Endothelial cell of umbilical vein (primary cell): ENCODE data around the gene HK3. TPM values are rescaled to one million over a fixed set of nuclear protein-coding genes. Genes with fewer than 3 reads are reported as not detected.

Source experiments
- BruUV-seq: library from RNA; stranded (reverse); fragments of 400-500 nt; replicated peaks from 2 replicates; lab custom pipeline; 2021; lab: Mats Ljungman, UMichigan
- CTCF ChIA-PET: fragments of 300-600, 350-600 bp; sonication (Branson Sonifier 250); formaldehyde crosslinking; loops from one replicate; lab custom pipeline; 2021; ENCODE audit warnings: antibody characterized with exemption, inconsistent platforms; lab: Charles Lee
- POLR2A ChIA-PET: fragments of 300-600, 350-600 bp; sonication (Branson Sonifier 250); formaldehyde crosslinking; loops from one replicate; lab custom pipeline; 2021; ENCODE audit warnings: antibody characterized with exemption, inconsistent platforms; lab: Charles Lee
- DNase-seq: peaks from one replicate; pipeline ENCODE4 v3.0.0-alpha.2; 2011; ENCODE audit warnings: low read depth, low spot score
- FAIRE-seq: peaks from 2 replicates; lab custom pipeline; 2011; peaks lifted over from hg19 to GRCh38; lab: Jason Lieb, UNC
- H2AFZ ChIP-seq: 2 replicates; pipeline ENCODE4 v1.6.0; 2012; ENCODE audit warnings: low read depth, low read length, control low read depth, inconsistent platforms
- H3K27ac ChIP-seq: 2 replicates; pipeline ENCODE4 v1.5.1; 2011; ENCODE audit warnings: low read depth, mild to moderate bottlenecking, control low read depth, low read length, moderate library complexity; ENCODE audit not compliant: insufficient read depth
- H3K27me3 ChIP-seq, 2 experiments: 2 replicates each; pipeline versions ENCODE4 v1.6.0 to v1.6.1; 2011; ENCODE audit warnings: low read length in 2 of 2, mixed read lengths in 1 of 2; ENCODE audit not compliant: control insufficient read depth in 2 of 2, insufficient read depth in 2 of 2
- H3K36me3 ChIP-seq, 2 experiments: 2 replicates in 1 of 2; 3 replicates in 1 of 2; pipeline ENCODE4 v1.5.1; 2011; ENCODE audit warnings: low read length in 2 of 2, mild to moderate bottlenecking in 1 of 2, moderate library complexity in 1 of 2; ENCODE audit not compliant: control insufficient read depth in 2 of 2, insufficient read depth in 2 of 2; ENCODE audit errors: extremely low read depth in 1 of 2
- H3K4me1 ChIP-seq: 3 replicates; pipeline ENCODE4 v1.5.1; 2011; ENCODE audit warnings: mild to moderate bottlenecking, low read length; ENCODE audit not compliant: control insufficient read depth, insufficient read depth; ENCODE audit errors: extremely low read depth
- H3K4me2 ChIP-seq: 2 replicates; pipeline ENCODE4 v1.6.1; 2011; ENCODE audit warnings: low read length, control low read depth, mixed read lengths; ENCODE audit not compliant: insufficient read depth
- H3K4me3 ChIP-seq, 3 experiments: fragments of 200-600 bp in 1 of 3; sonication (generic), shearing (Covaris generic) in 1 of 3; replicated peaks in 1 of 3; 2 replicates each; pipeline ENCODE4 v1.5.1; 2011 to 2016; ENCODE audit warnings: control low read depth in 3 of 3, low read length in 3 of 3, mild to moderate bottlenecking in 2 of 3, inconsistent platforms in 1 of 3, low read depth in 1 of 3, moderate library complexity in 1 of 3; ENCODE audit not compliant: insufficient read depth in 1 of 3
- H3K79me2 ChIP-seq: 2 replicates; pipeline ENCODE4 v1.6.0; 2012; ENCODE audit warnings: low read length, inconsistent platforms; ENCODE audit not compliant: control insufficient read depth, insufficient read depth
- H3K9ac ChIP-seq: replicated peaks from 2 replicates; pipeline ENCODE3; 2011; ENCODE audit warnings: low read length, control low read depth; ENCODE audit not compliant: insufficient read depth; ENCODE audit errors: extremely low read depth
- H3K9me1 ChIP-seq: replicated peaks from 3 replicates; pipeline ENCODE4 v1.6.0; 2011; ENCODE audit warnings: mild to moderate bottlenecking, low read length; ENCODE audit not compliant: control insufficient read depth, insufficient read depth; ENCODE audit errors: extremely low read depth
- H3K9me3 ChIP-seq: replicated peaks from 2 replicates; pipeline ENCODE4 v1.5.1; 2012; ENCODE audit warnings: low read length, inconsistent platforms; ENCODE audit not compliant: control insufficient read depth, insufficient read depth
- H4K20me1 ChIP-seq: replicated peaks from 2 replicates; pipeline ENCODE3; 2011; ENCODE audit warnings: mild to moderate bottlenecking, low read length; ENCODE audit not compliant: control insufficient read depth, insufficient read depth; ENCODE audit errors: extremely low read depth
- CTCF ChIP-seq, 2 donors: IDR thresholded peaks; 1 replicate in 1 of 2; 2 replicates in 1 of 2; pipeline ENCODE4 v1.5.1; 2011; ENCODE audit warnings: low read length in 2 of 2, mild to moderate bottlenecking in 2 of 2, moderate library complexity in 2 of 2, control low read depth in 1 of 2, inconsistent platforms in 1 of 2, low read depth in 1 of 2; ENCODE audit not compliant: insufficient read depth in 1 of 2; ENCODE audit errors: extremely low read depth in 1 of 2
- JUN ChIP-seq: IDR thresholded peaks from 2 replicates; pipeline ENCODE4 v1.6.1; 2011; ENCODE audit warnings: borderline replicate concordance, low read depth; ENCODE audit not compliant: insufficient read length, insufficient read depth
- POLR2A ChIP-seq: IDR thresholded peaks from 2 replicates; pipeline ENCODE4 v1.6.1; 2012; ENCODE audit warnings: low read depth, mild to moderate bottlenecking, control low read depth, low read length
- dilution Hi-C: fragments of 300-500 bp; cut with MboI; formaldehyde crosslinking; loops from one replicate; pipeline ENCODE4 v1.15.0; 2019; ENCODE audit warnings: low sequenced_read_pairs; ENCODE audit not compliant: extremely low pct_ligation_motif_present
- intact Hi-C: fragments of 100-400 bp; cut with micrococcal nuclease; formaldehyde crosslinking; loops from one replicate; pipeline ENCODE4 v1.10.0; 2022
- polyA plus RNA-seq, 4 experiments: library from polyadenylated mRNA; depleted of rRNA in 3 of 4; stranded (reverse) in 3 of 4; unstranded in 1 of 4; fragments of >200 nt; gene quantifications; 2 replicates each; pipeline versions ENCODE4 v1.2.1 to v1.2.3, GENCODE V29; 2011 to 2012; ENCODE audit warnings: missing spikeins in 1 of 4
- total RNA-seq: library from RNA; stranded (reverse); gene quantifications from 2 replicates; pipeline ENCODE4 v1.2.3, GENCODE V29; 2021

Gene HK3
- total and polyA plus RNA-seq, 2 donors (not counting 3 experiments of a cell fraction or from before 2014, with no cell fraction given): not detected

GRCh38 chr5:176912115-176912514 is 13.0 kb upstream of the HK3 start:
- POLR2A ChIA-PET: no interaction called here
- CTCF ChIA-PET: interaction anchor here (0.8 to 1.0 kb wide), 3 partner anchors 11 to 251 kb away, joined by 3 to 4 read pairs (median 3); partner anchors contain the start of gene HK3

More at GRCh38 chr5:176912115-176912514, 13.0 kb upstream of the HK3 start:
- BruUV-seq: no TSS peak
- DNase-seq: no peak
- no peak overlapping the region for H3K4me3 ChIP-seq
- H3K4me2 ChIP-seq: no peak overlapping the region
- H3K36me3 ChIP-seq: peaks cover 0 to 8% of the 10 kb centered on the region in 2 experiments
- no peak overlapping the region for H3K27ac ChIP-seq
- dilution Hi-C loops: no loop called here
- TF ChIP-seq CTCF (IDR thresholded peaks at IDR 0.05; ENCODE audit: extremely low read depth in 1 of 2, insufficient read depth in 1 of 2, low read depth in 1 of 2, low read length in 2 of 2): no peak
- TF ChIP-seq JUN: no peak
- TF ChIP-seq POLR2A: no peak
- no peaks in the 10 kb centered on the region for H3K27me3 ChIP-seq
- FAIRE-seq: no peak
- peaks cover 2% of the 10 kb centered on the region for H3K79me2 ChIP-seq
- no peaks in the 10 kb centered on the region for H3K9me1 ChIP-seq
- H4K20me1 ChIP-seq: no peaks in the 10 kb centered on the region
- H3K9ac ChIP-seq: no peak overlapping the region
- intact Hi-C loops: no loop called here
- H3K4me1 ChIP-seq: no peaks in the 10 kb centered on the region
- H2AFZ ChIP-seq: no peak overlapping the region
- no peaks in the 10 kb centered on the region for H3K9me3 ChIP-seq
